ENCODE measurements around the gene LZTR1. TPM values are rescaled to one million over a fixed set of nuclear protein-coding genes. Genes with fewer than 3 reads are reported as not detected.

LZTR1 gene
- total RNA-seq, 1 experiment from 2014 or later = 54.3 TPM

DNA sequence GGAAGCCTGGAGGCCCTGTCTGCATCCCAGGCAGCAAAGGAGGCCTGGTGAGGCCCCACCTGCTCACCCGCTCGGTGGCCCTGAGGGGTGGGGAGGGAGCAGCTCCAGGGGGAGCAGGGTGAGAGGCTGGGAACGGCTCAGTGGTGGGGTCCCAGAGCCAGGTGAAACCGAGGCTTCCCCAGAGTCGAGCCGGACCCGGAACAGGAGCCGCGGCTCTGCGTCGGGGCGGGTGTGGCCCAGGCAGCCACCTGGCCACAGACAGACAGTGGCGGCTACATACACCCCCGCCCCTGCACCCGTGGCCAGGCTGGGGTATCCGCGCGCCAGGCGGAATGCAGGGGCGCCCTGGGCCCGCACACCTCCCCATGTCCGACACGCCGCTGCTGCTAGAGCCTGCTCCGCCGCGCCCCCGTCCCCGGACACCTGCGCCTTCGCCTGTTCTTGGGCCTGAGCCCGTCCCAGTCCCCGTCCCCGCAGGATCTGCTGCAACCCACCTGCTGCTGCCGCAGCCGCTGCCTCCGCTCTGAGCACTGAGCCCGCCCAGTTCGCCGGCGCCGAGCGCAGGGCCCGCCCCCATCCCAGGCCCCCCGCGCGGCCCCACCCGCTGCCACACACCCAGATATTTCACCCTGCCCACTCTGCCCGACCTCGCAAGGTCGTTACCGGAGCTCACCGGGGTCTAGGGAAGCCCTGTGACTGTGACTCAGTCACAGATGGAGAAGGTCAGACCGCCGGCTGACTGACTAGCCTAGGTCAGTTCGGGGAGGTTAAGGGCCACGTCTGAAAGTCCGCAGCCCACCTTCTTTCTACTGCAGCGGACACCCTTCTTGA is 50.2 kb downstream of the LZTR1 start, which contains the start of gene SLC7A4:
TSS of gene SLC7A4 (minus strand) at position 525 of the 831 bp plus-strand sequence. CDS start 749 bp downstream, outside the sequence.
- Histone ChIP-seq H3K9me3 (ENCODE audit: low read depth, low read length, poor library complexity, severe bottlenecking) (no peaks in the 10 kb centered on the region), H3K27me3 (replicated peaks; ENCODE audit: insufficient read depth, low read depth, low read length, poor library complexity) (peaks cover 18% of the 10 kb centered on the region), H3K36me3 (ENCODE audit: insufficient read depth, low read length, poor library complexity, severe bottlenecking) (no peaks in the 10 kb centered on the region), H3K4me3 (ENCODE audit: low read depth, low read length, poor library complexity, severe bottlenecking) (peak within 1 kb of the TSS; percentile 25), H3K27ac (ENCODE audit: low read depth, low read length, poor library complexity, severe bottlenecking) (no peak within 1 kb of the TSS), H3K4me1 (ENCODE audit: insufficient read depth, low read length, poor library complexity, severe bottlenecking) (no peaks in the 10 kb centered on the region)
- no TSS peak for BruUV-seq (replicated peaks)
- ChIA-PET POLR2A (ENCODE audit: low non-redundant PET) (no interaction called here), CTCF (no interaction called here)
- intact Hi-C loops (cut with micrococcal nuclease; ENCODE audit: unreplicated experiment) = loop anchor here (5.0 kb wide), 1 partner anchor 40 kb away; no protein-coding TSS in a partner anchor
- no peak for DNase-seq (ENCODE audit: low spot score)
- TF ChIP-seq, protein P1, sequence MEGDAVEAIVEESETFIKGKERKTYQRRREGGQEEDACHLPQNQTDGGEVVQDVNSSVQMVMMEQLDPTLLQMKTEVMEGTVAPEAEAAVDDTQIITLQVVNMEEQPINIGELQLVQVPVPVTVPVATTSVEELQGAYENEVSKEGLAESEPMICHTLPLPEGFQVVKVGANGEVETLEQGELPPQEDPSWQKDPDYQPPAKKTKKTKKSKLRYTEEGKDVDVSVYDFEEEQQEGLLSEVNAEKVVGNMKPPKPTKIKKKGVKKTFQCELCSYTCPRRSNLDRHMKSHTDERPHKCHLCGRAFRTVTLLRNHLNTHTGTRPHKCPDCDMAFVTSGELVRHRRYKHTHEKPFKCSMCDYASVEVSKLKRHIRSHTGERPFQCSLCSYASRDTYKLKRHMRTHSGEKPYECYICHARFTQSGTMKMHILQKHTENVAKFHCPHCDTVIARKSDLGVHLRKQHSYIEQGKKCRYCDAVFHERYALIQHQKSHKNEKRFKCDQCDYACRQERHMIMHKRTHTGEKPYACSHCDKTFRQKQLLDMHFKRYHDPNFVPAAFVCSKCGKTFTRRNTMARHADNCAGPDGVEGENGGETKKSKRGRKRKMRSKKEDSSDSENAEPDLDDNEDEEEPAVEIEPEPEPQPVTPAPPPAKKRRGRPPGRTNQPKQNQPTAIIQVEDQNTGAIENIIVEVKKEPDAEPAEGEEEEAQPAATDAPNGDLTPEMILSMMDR (conservative IDR thresholded peaks at IDR 0.05; ENCODE audit: low read depth, low read length) = no peak
- no peak for TF ChIP-seq EZH2 (IDR thresholded peaks at IDR 0.05; ENCODE audit: borderline replicate concordance, low read depth, low read length, poor library complexity, severe bottlenecking)

DNA sequence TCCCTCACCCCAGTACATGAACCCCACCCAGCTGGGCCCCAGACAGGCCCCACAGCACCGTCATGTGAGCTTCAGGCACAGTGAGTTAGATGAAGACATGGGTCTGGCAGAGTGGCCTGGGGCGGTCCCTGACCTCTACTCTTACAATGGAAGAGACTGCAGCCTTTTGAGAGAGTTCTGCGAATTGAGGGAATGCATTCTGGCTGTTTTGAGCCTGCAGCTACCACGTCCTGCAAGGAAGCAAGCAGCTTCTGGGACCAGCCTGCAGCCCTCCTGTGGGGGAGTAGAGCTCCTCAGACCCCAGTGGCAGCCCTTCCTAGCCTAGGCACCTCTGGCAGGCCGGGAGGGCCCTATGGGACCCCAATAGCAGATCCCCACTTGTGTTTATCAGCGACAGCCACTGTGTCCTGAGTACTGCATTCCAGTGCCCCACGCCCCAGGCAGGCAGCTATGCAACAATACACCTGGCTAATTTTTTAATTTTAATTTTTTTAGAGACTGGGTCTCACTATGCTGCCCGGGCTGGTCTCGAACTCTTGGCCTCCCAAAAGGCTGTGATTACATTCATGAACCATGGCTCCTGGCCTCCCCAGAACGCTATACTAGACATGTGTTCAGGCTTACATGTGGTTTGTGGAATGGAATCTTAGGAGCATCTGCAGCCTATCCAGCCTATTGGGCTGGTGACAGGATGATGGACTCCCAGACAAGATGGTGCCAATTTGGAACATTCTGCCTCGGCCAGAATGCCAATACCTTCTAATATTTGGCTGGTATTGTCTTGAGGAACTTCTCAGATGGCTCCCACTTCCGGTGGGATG is 51.0 kb downstream of the LZTR1 start:
- CTCF ChIA-PET = no interaction called here
- no peaks in the 10 kb centered on the region for H3K36me3 ChIP-seq (ENCODE audit: insufficient read depth, low read length, poor library complexity, severe bottlenecking)
- H3K4me3 ChIP-seq (ENCODE audit: low read depth, low read length, poor library complexity, severe bottlenecking) = no peak overlapping the region
- no peak overlapping the region for H3K27ac ChIP-seq (ENCODE audit: low read depth, low read length, poor library complexity, severe bottlenecking)
- no peak for DNase-seq (ENCODE audit: low spot score)
- POLR2A ChIA-PET (ENCODE audit: low non-redundant PET) = no interaction called here
- no TSS peak for BruUV-seq (replicated peaks)
- no peak for TF ChIP-seq EZH2 (IDR thresholded peaks at IDR 0.05; ENCODE audit: borderline replicate concordance, low read depth, low read length, poor library complexity, severe bottlenecking)
- TF ChIP-seq, protein P1 (conservative IDR thresholded peaks at IDR 0.05; ENCODE audit: low read depth, low read length) = no peak
- H3K4me1 ChIP-seq (ENCODE audit: insufficient read depth, low read length, poor library complexity, severe bottlenecking) = no peaks in the 10 kb centered on the region
- H3K27me3 ChIP-seq (replicated peaks; ENCODE audit: insufficient read depth, low read depth, low read length, poor library complexity) = peaks cover 18% of the 10 kb centered on the region
- H3K9me3 ChIP-seq (ENCODE audit: low read depth, low read length, poor library complexity, severe bottlenecking) = no peaks in the 10 kb centered on the region
- intact Hi-C loops (cut with micrococcal nuclease; ENCODE audit: unreplicated experiment) = loop anchor here (5.0 kb wide), 1 partner anchor 39 kb away; no protein-coding TSS in a partner anchor

DNA sequence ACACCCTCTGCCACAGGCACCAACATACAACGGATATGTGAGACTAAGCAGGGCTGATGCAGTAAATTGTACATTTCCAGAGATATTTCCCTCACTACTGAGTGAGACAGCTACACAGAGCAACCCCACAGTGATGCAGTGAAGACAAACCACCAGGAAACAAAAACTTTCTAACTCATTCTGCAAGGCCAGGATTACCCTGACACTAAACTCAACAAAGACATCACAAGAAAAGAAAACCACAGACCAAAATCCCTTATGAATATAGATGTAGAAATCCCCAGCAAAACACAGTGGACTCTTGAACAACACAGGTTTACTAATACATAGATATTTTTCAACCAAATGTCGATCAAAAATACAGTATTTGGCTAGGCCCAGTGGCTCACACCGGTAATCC is 51.8 kb downstream of the LZTR1 start:
- H3K9me3 ChIP-seq (ENCODE audit: low read depth, low read length, poor library complexity, severe bottlenecking) = no peaks in the 10 kb centered on the region
- no peak for TF ChIP-seq EZH2 (IDR thresholded peaks at IDR 0.05; ENCODE audit: borderline replicate concordance, low read depth, low read length, poor library complexity, severe bottlenecking)
- no peak overlapping the region for H3K4me3 ChIP-seq (ENCODE audit: low read depth, low read length, poor library complexity, severe bottlenecking)
- peaks cover 18% of the 10 kb centered on the region for H3K27me3 ChIP-seq (replicated peaks; ENCODE audit: insufficient read depth, low read depth, low read length, poor library complexity)
- no TSS peak for BruUV-seq (replicated peaks)
- POLR2A ChIA-PET (ENCODE audit: low non-redundant PET) = no interaction called here
- no peaks in the 10 kb centered on the region for H3K36me3 ChIP-seq (ENCODE audit: insufficient read depth, low read length, poor library complexity, severe bottlenecking)
- CTCF ChIA-PET = no interaction called here
- H3K4me1 ChIP-seq (ENCODE audit: insufficient read depth, low read length, poor library complexity, severe bottlenecking) = no peaks in the 10 kb centered on the region
- intact Hi-C loops (cut with micrococcal nuclease; ENCODE audit: unreplicated experiment) = loop anchor here (5.0 kb wide), 1 partner anchor 38 kb away; no protein-coding TSS in a partner anchor
- no peak overlapping the region for H3K27ac ChIP-seq (ENCODE audit: low read depth, low read length, poor library complexity, severe bottlenecking)
- no peak for DNase-seq (ENCODE audit: low spot score)

Data from A673 (cell line).